DOHH2 (cell line): ENCODE data around the gene COL5A1.

Experiments
- H3F3A ChIP-seq: fragments of 200-600 bp; sonication (generic), shearing (Covaris generic); 2 replicates; pipeline ENCODE4 v1.6.0; 2016; ENCODE audit warnings: antibody characterized with exemption, mild to moderate bottlenecking; ENCODE audit not compliant: control insufficient read depth, insufficient read depth
- H3K27ac ChIP-seq: fragments of 200-600 bp; sonication (generic); 2 replicates; pipeline ENCODE4 v1.5.1; 2014; ENCODE audit warnings: low read depth, mild to moderate bottlenecking, low read length, moderate library complexity
- H3K27me3 ChIP-seq: fragments of 200-600 bp; sonication (generic); 2 replicates; pipeline ENCODE4 v1.6.1; 2014; ENCODE audit warnings: mild to moderate bottlenecking, low read length, mixed read lengths; ENCODE audit not compliant: control insufficient read depth
- H3K36me3 ChIP-seq: fragments of 200-600 bp; sonication (generic); 2 replicates; pipeline ENCODE4 v1.6.1; 2014; ENCODE audit warnings: mild to moderate bottlenecking, low read length, moderate library complexity, mixed read lengths; ENCODE audit not compliant: control insufficient read depth
- H3K4me1 ChIP-seq: fragments of 200-600 bp; sonication (generic); 2 replicates; pipeline ENCODE4 v1.6.1; 2014; ENCODE audit warnings: mild to moderate bottlenecking, low read length, mixed read lengths; ENCODE audit not compliant: control insufficient read depth
- H3K4me2 ChIP-seq: fragments of 200-600 bp; sonication (generic); 2 replicates; pipeline ENCODE4 v1.6.0; 2014; ENCODE audit warnings: mild to moderate bottlenecking, low read length, moderate library complexity
- H3K4me3 ChIP-seq: fragments of 200-600 bp; sonication (generic); 2 replicates; pipeline ENCODE4 v1.5.1; 2014; ENCODE audit warnings: mild to moderate bottlenecking, low read length, mixed read lengths
- H3K79me2 ChIP-seq: fragments of 200-600 bp; sonication (generic); 2 replicates; pipeline ENCODE4 v1.6.1; 2014; ENCODE audit warnings: mild to moderate bottlenecking, low read length, mixed read lengths; ENCODE audit not compliant: control insufficient read depth
- H3K9me2 ChIP-seq: fragments of 200-600 bp; sonication (generic); replicated peaks from 2 replicates; pipeline ENCODE4 v1.6.1; 2014; ENCODE audit warnings: mild to moderate bottlenecking, low read length, mixed read lengths; ENCODE audit not compliant: control insufficient read depth
- H3K9me3 ChIP-seq: fragments of 200-600 bp; sonication (generic); 2 replicates; pipeline ENCODE4 v1.6.1; 2014; ENCODE audit warnings: antibody characterized with exemption, low read length, mixed read lengths; ENCODE audit not compliant: control insufficient read depth, insufficient read depth
- H4K20me1 ChIP-seq: fragments of 200-600 bp; sonication (generic); 2 replicates; pipeline ENCODE4 v1.6.0; 2014; ENCODE audit warnings: low read depth, mild to moderate bottlenecking, antibody characterized with exemption, low read length, moderate library complexity; ENCODE audit not compliant: control insufficient read depth, insufficient read depth
- EZH2phosphoT487 ChIP-seq: fragments of 200-600 bp; sonication (generic); IDR thresholded peaks from 2 replicates; pipeline ENCODE4 v1.6.1; 2017; ENCODE audit warnings: borderline replicate concordance, mild to moderate bottlenecking, antibody characterized with exemption, low read length, moderate library complexity, mixed read lengths
- TF ChIP-seq, protein P1 (sequence below): fragments of 200-600 bp; sonication (generic); IDR thresholded peaks from one replicate; pipeline ENCODE4 v1.5.1; 2014; ENCODE audit warnings: antibody characterized with exemption, mild to moderate bottlenecking, low read depth, low read length; ENCODE audit not compliant: poor library complexity, severe bottlenecking

The COL5A1 gene

DNA sequence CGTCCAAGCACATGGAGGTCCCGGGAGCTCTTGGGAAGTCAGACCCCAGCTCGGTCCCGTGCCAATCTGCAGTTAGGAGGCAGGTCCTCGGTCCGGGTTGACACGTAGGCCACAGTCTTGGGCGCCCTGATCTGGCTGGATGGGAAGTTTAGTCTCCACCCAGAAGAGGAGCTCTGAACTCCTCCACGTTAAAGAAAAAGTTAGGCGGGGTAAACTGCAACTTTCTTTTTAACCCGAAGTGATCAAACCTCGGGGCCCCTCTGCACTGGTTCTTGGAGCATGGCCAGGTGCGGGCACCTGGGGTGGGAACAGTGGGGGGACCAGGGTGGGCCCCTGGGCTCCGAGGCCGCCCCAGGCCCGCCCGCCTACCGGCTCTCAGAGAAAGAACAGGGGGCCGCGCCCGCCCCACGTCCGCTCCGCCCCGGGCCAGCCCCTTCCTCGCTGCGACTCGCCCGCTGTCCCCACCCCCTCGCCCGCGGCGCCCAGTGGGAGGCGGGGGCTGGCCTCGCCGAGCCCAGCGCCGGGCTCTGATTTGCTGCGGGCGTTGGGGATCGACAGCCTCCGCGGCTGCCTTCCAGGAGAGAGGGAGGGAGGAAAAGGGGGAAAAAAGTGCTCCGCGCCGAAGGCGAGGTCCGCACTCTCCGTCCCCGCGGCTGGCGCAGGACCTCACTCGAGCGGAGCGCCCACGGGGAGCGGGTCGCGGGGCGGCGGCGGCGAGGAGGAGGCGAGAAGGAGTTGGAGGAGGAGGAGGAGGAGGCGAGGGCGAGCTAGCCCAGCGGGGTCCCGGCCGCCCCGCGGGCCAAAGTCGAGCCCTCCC lies at the start of gene COL5A1:
TSS of gene COL5A1 (plus strand) at position 631 of the 817 bp plus-strand sequence. CDS start 385 bp downstream, outside the sequence.
- no peaks in the 10 kb centered on the region for H3K27me3 ChIP-seq
- H4K20me1 ChIP-seq: no peaks in the 10 kb centered on the region
- H3K79me2 ChIP-seq: no peaks in the 10 kb centered on the region
- H3K27ac ChIP-seq: no peak within 1 kb of the TSS
- no peaks in the 10 kb centered on the region for H3K9me2 ChIP-seq
- no peak within 1 kb of the TSS for H3K4me3 ChIP-seq
- H3K4me2 ChIP-seq: no peak within 1 kb of the TSS
- no peak for TF ChIP-seq EZH2phosphoT487
- TF ChIP-seq, protein P1, sequence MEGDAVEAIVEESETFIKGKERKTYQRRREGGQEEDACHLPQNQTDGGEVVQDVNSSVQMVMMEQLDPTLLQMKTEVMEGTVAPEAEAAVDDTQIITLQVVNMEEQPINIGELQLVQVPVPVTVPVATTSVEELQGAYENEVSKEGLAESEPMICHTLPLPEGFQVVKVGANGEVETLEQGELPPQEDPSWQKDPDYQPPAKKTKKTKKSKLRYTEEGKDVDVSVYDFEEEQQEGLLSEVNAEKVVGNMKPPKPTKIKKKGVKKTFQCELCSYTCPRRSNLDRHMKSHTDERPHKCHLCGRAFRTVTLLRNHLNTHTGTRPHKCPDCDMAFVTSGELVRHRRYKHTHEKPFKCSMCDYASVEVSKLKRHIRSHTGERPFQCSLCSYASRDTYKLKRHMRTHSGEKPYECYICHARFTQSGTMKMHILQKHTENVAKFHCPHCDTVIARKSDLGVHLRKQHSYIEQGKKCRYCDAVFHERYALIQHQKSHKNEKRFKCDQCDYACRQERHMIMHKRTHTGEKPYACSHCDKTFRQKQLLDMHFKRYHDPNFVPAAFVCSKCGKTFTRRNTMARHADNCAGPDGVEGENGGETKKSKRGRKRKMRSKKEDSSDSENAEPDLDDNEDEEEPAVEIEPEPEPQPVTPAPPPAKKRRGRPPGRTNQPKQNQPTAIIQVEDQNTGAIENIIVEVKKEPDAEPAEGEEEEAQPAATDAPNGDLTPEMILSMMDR: no peak
- no peaks in the 10 kb centered on the region for H3K36me3 ChIP-seq
- H3K9me3 ChIP-seq: no peaks in the 10 kb centered on the region
- H3F3A ChIP-seq: no peaks in the 10 kb centered on the region
- H3K4me1 ChIP-seq: no peaks in the 10 kb centered on the region

DNA sequence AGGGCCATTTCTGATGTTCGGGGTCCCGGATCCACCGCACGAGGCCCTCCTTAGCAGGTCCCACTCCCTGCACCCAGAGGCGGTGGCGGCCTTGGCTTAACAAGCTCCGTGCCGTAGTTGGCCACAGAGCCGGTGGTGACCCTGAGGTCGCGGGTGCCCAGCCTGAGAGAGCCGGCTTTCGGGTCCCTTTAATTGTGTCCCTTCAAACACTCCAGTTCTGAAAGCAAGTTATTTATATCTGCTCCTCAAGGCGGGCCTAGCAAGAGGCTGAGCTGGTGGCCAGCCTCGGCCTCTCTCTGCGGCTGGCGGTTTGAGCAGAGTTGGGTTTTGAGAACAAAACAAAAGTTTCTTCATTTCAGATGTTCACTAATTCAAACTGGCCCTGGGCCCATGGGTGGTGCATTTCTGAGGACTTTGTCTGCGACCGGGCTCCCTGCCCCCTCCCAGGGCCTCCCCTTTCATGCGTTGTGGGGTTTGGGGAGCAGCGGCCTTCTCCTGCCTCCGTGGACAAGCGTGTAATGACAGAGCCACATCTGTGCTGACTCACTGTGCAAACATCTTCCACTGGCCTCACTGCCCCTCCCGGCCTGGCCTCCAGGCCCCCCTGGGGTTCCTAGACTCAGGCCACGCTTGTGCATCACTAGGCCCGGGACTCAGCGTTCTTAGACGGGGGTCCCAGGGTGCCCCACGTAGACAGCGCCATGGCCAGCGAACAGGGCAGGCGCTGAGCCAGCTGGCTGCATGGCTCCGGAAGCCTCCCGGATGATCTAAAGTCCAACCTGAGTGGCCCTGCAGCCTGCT lies 49.4 kb upstream of the COL5A1 start:
- H3K36me3 ChIP-seq: no peaks in the 10 kb centered on the region
- no peaks in the 10 kb centered on the region for H4K20me1 ChIP-seq
- no peak overlapping the region for H3K4me2 ChIP-seq
- 0 out of 2 replicates have a peak, but pooled peaks cover 5% of the 10 kb centered on the region for H3F3A ChIP-seq
- no peak overlapping the region for H3K4me3 ChIP-seq
- no peaks in the 10 kb centered on the region for H3K79me2 ChIP-seq
- no peaks in the 10 kb centered on the region for H3K27me3 ChIP-seq
- H3K4me1 ChIP-seq: no peaks in the 10 kb centered on the region
- TF ChIP-seq, protein P1: no peak
- TF ChIP-seq EZH2phosphoT487: no peak
- H3K9me3 ChIP-seq: peaks cover 4% of the 10 kb centered on the region; the same call in 1 of the 2 replicates
- no peak overlapping the region for H3K27ac ChIP-seq
- H3K9me2 ChIP-seq: no peaks in the 10 kb centered on the region

DNA sequence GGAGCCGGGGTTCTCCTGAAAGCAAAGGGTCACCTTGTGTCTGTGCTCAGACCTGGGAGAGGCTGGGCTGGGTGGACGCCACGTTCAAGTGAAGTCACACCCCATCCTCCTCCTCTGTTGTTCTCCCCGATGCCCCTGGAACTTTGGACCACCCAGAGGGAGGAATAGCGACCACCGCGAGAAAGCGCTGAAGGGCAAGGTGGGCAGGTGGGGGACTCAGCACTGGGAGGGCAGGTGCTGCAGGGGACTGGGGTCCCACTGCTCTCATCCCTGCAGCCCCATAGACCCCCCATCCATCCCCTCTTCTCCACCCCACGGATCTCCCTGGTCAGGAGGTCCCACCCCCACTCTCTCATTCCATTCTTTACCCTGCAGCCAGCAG lies 48.8 kb upstream of the COL5A1 start:
- Histone ChIP-seq H3K9me2 (no peaks in the 10 kb centered on the region), H3K27ac (no peak overlapping the region), H3K9me3 (peaks cover 4% of the 10 kb centered on the region; the same call in 1 of the 2 replicates), H3K4me2 (no peak overlapping the region), H3K27me3 (no peaks in the 10 kb centered on the region), H4K20me1 (no peaks in the 10 kb centered on the region), H3K36me3 (no peaks in the 10 kb centered on the region), H3K4me3 (no peak overlapping the region), H3K79me2 (no peaks in the 10 kb centered on the region), H3F3A (0 out of 2 replicates have a peak, but pooled peaks cover 5% of the 10 kb centered on the region), H3K4me1 (no peaks in the 10 kb centered on the region)
- TF ChIP-seq, protein P1: no peak
- TF ChIP-seq EZH2phosphoT487: no peak
